Hepatocyte (in vitro differentiated cells): Measurements from ENCODE around the gene MFF. TPM values are rescaled to one million over a fixed set of nuclear protein-coding genes. Genes with fewer than 3 reads are reported as not detected.
A peak's percentile ranks its signal among the peaks of the same experiment; 100 is the strongest.

Experiments
- DNase-seq: peaks from one replicate; pipeline ENCODE4 v3.0.0-alpha.2; 2016; ENCODE audit warnings: low spot score
- H2AFZ ChIP-seq: fragments of 200-600 bp; sonication (generic); 2 replicates; pipeline ENCODE4 v1.6.0; 2016; ENCODE audit warnings: antibody characterized with exemption, mild to moderate bottlenecking
- H3K27ac ChIP-seq: fragments of 200-600 bp; sonication (generic); 2 replicates; pipeline ENCODE4 v1.5.1; 2016; ENCODE audit warnings: mild to moderate bottlenecking
- H3K27me3 ChIP-seq: fragments of 200-600 bp; sonication (generic); 2 replicates; pipeline ENCODE4 v1.6.1; 2016
- H3K36me3 ChIP-seq: fragments of 200-600 bp; sonication (generic); replicated peaks from 2 replicates; pipeline ENCODE4 v1.5.1; 2016; ENCODE audit warnings: low read depth; ENCODE audit not compliant: insufficient read depth
- H3K4me1 ChIP-seq: fragments of 200-600 bp; sonication (generic); 2 replicates; pipeline ENCODE4 v1.5.1; 2016; ENCODE audit warnings: mild to moderate bottlenecking, moderate library complexity; ENCODE audit not compliant: insufficient read depth
- H3K4me2 ChIP-seq: fragments of 200-600 bp; sonication (generic); 2 replicates; pipeline ENCODE4 v1.6.0; 2016
- H3K4me3 ChIP-seq: fragments of 200-600 bp; sonication (generic); 2 replicates; pipeline ENCODE4 v1.5.1; 2016; ENCODE audit warnings: mild to moderate bottlenecking
- H3K79me2 ChIP-seq: fragments of 200-600 bp; sonication (generic); 2 replicates; pipeline ENCODE4 v1.6.0; 2017; ENCODE audit warnings: mild to moderate bottlenecking
- H3K9me2 ChIP-seq: fragments of 200-600 bp; sonication (generic); replicated peaks from 2 replicates; pipeline ENCODE4 v1.6.0; 2017; ENCODE audit warnings: mild to moderate bottlenecking; ENCODE audit not compliant: insufficient read depth
- H3K9me3 ChIP-seq: fragments of 200-600 bp; sonication (generic); 2 replicates; pipeline ENCODE4 v1.5.1; 2016; ENCODE audit warnings: low read depth, mild to moderate bottlenecking
- H4K20me1 ChIP-seq: fragments of 200-600 bp; sonication (generic); 2 replicates; pipeline ENCODE4 v1.6.0; 2016; ENCODE audit warnings: mild to moderate bottlenecking; ENCODE audit not compliant: insufficient read depth, poor library complexity, severe bottlenecking
- CTCF ChIP-seq: fragments of 200-600 bp; sonication (generic); IDR thresholded peaks from 2 replicates; pipeline ENCODE4 v1.5.1; 2016; ENCODE audit warnings: antibody characterized with exemption, mild to moderate bottlenecking; ENCODE audit not compliant: poor library complexity
- EZH2 ChIP-seq: fragments of 200-600 bp; sonication (generic); IDR thresholded peaks from 2 replicates; pipeline ENCODE4 v1.6.1; 2016; ENCODE audit warnings: antibody characterized with exemption, mild to moderate bottlenecking, borderline replicate concordance
- EZH2phosphoT487 ChIP-seq: fragments of 200-600 bp; sonication (generic); IDR thresholded peaks from one replicate; pipeline ENCODE4 v1.6.1; 2018; ENCODE audit warnings: antibody characterized with exemption, mild to moderate bottlenecking, low read depth, moderate library complexity; ENCODE audit not compliant: unreplicated experiment, severe bottlenecking
- WGBS: methylation state at CpG from one replicate; pipeline ENCODE4 v1.1.6; 2016; ENCODE audit warnings: low lambda C conversion rate; ENCODE audit errors: missing lambda C conversion rate; 5-methylcytosine and 5-hydroxymethylcytosine counted together
- polyA plus RNA-seq: library from polyadenylated mRNA; unstranded; fragments of >200 nt; fragmentation: Nextera tagmentation; extraction: Ambion mirVana; gene quantifications from 2 replicates; pipeline ENCODE4 v1.2.1, GENCODE V29; 2016
- total RNA-seq: library from RNA; depleted of rRNA; stranded (reverse); fragments of >200 nt; gene quantifications from 2 replicates; pipeline ENCODE4 v1.2.3, GENCODE V29; 2014

MFF gene
- total and polyA plus RNA-seq, 2 experiments from 2014 or later = 111 to 125 TPM

- 93% methylated on average over 1 of the region's 1 CpG for WGBS
- DNase-seq = no peak
- TF ChIP-seq EZH2 (no peak), EZH2phosphoT487 (no peak), CTCF (no peak)
- no peaks in the 10 kb centered on the region for H3K9me2 ChIP-seq
- no peaks in the 10 kb centered on the region for H3K27me3 ChIP-seq
- peaks cover 3% of the 10 kb centered on the region for H3K4me1 ChIP-seq
- H2AFZ ChIP-seq = no peak overlapping the region
- no peaks in the 10 kb centered on the region for H3K9me3 ChIP-seq
- no peaks in the 10 kb centered on the region for H4K20me1 ChIP-seq
- H3K27ac ChIP-seq = no peak overlapping the region
- H3K79me2 ChIP-seq = no peaks in the 10 kb centered on the region
- no peaks in the 10 kb centered on the region for H3K36me3 ChIP-seq
- no peak overlapping the region for H3K4me2 ChIP-seq
- H3K4me3 ChIP-seq = no peak overlapping the region
Measured at GRCh38 chr2:227395556-227395955, 70.5 kb downstream of the MFF start.

GRCh38 chr2:227397562-227397961 is 72.5 kb downstream of the MFF start:
- no peaks in the 10 kb centered on the region for H4K20me1 ChIP-seq
- no peaks in the 10 kb centered on the region for H3K9me2 ChIP-seq
- no peaks in the 10 kb centered on the region for H3K27me3 ChIP-seq
- no peak overlapping the region for H3K4me3 ChIP-seq
- H3K36me3 ChIP-seq = no peaks in the 10 kb centered on the region
- H3K79me2 ChIP-seq = no peaks in the 10 kb centered on the region
- no peaks in the 10 kb centered on the region for H3K9me3 ChIP-seq
- no peak overlapping the region for H3K27ac ChIP-seq
- 82% methylated on average over 4 of the region's 4 CpGs for WGBS
- H3K4me2 ChIP-seq = no peak overlapping the region
- peaks cover 8% of the 10 kb centered on the region for H3K4me1 ChIP-seq
- H2AFZ ChIP-seq = no peak overlapping the region
- DNase-seq = no peak
- TF ChIP-seq CTCF = no peak
- no peak for TF ChIP-seq EZH2phosphoT487
- no peak for TF ChIP-seq EZH2

GRCh38 chr2:227398684-227399670 is 73.9 kb downstream of the MFF start:
- Histone ChIP-seq H3K9me3 (no peaks in the 10 kb centered on the region), H4K20me1 (no peaks in the 10 kb centered on the region), H3K4me1 (peaks cover 8% of the 10 kb centered on the region), H3K27ac (peak overlapping the region; percentile 90), H3K27me3 (no peaks in the 10 kb centered on the region), H3K36me3 (no peaks in the 10 kb centered on the region), H3K9me2 (no peaks in the 10 kb centered on the region), H3K4me2 (no peak overlapping the region), H3K4me3 (no peak overlapping the region), H2AFZ (no peak overlapping the region), H3K79me2 (no peaks in the 10 kb centered on the region)
- WGBS = 78% methylated on average over 4 of the region's 4 CpGs
- DNase-seq = no peak
- TF ChIP-seq EZH2 (no peak), CTCF (no peak), EZH2phosphoT487 (no peak)
